ENCODE data around the gene OGDH.

OGDH gene

GRCh38 chr7:44580945-44581878, 25.2 kb upstream of the OGDH start:
- peak overlapping the region; percentile 67 for H3K4me3 ChIP-seq (ENCODE audit: low read depth, low read length)
- no peak for TF ChIP-seq CTCF (IDR thresholded peaks at IDR 0.05; ENCODE audit: borderline replicate concordance, insufficient read depth, low read depth, low read length)

- TF ChIP-seq CTCF (IDR thresholded peaks at IDR 0.05; ENCODE audit: borderline replicate concordance, insufficient read depth, low read depth, low read length), result no peak
- peak within 1 kb of the TSS; percentile 89 for H3K4me3 ChIP-seq (ENCODE audit: low read depth, low read length)
Observed at GRCh38 chr7:44581879-44582603, 24.4 kb upstream of the OGDH start, which contains the start of gene TMED4. Gene TMED4 (minus strand): TSS chr7:44582231. CDS start chr7:44582206, 25 bp downstream.

GRCh38 chr7:44583146-44583865, 23.1 kb upstream of the OGDH start:
- TF ChIP-seq CTCF (IDR thresholded peaks at IDR 0.05; ENCODE audit: borderline replicate concordance, insufficient read depth, low read depth, low read length), result no peak
- no peak overlapping the region for H3K4me3 ChIP-seq (ENCODE audit: low read depth, low read length)

GRCh38 chr7:44587843-44588711, 18.4 kb upstream of the OGDH start:
- TF ChIP-seq CTCF (IDR thresholded peaks at IDR 0.05; ENCODE audit: borderline replicate concordance, insufficient read depth, low read depth, low read length), result peak; percentile 29; the same call in 1 of the 2 replicates

GRCh38 chr7:44590910-44591309, 15.5 kb upstream of the OGDH start:
- TF ChIP-seq CTCF (IDR thresholded peaks at IDR 0.05; ENCODE audit: borderline replicate concordance, insufficient read depth, low read depth, low read length), result no peak
- H3K4me3 ChIP-seq (ENCODE audit: low read depth, low read length), result no peak overlapping the region

More at GRCh38 chr7:44587843-44588711, 18.4 kb upstream of the OGDH start:
- no peak overlapping the region for H3K4me3 ChIP-seq (ENCODE audit: low read depth, low read length)
